Adrenal gland (tissue), 12 donors: ENCODE data around the gene PEX3. TPM values are rescaled to one million over a fixed set of nuclear protein-coding genes. Genes with fewer than 3 reads are reported as not detected.

Experiments
- DNase-seq, 7 donors: peaks; one replicate each; pipeline ENCODE4 v3.0.0-alpha.2; 2019 to 2020
- H3K27ac ChIP-seq, 5 donors: fragments of 200-600 bp; sonication (generic) in 4 of 5; 1 replicate in 3 of 5; 2 replicates in 2 of 5; pipeline versions ENCODE4 v1.5.1 to v1.8.0; 2016 to 2020; ENCODE audit warnings: mild to moderate bottlenecking in 1 of 5
- H3K27me3 ChIP-seq: fragments of 200-600 bp; 2 replicates; pipeline ENCODE4 v1.8.0; 2021
- H3K36me3 ChIP-seq, 2 donors: fragments of 200-600 bp; replicated peaks in 1 of 2; 1 replicate in 1 of 2; 2 replicates in 1 of 2; pipeline versions ENCODE4 v1.5.1 to v1.8.0; 2018 to 2022
- H3K4me1 ChIP-seq, 2 donors: fragments of 200-600 bp; replicated peaks in 1 of 2; 1 replicate in 1 of 2; 2 replicates in 1 of 2; pipeline versions ENCODE4 v1.5.1 to v1.8.0; 2018 to 2021
- H3K4me3 ChIP-seq, 4 donors: fragments of 200-600 bp; sonication (generic) in 3 of 4; one replicate each; pipeline ENCODE4 v1.5.1; 2016 to 2018
- H3K9me3 ChIP-seq, 3 donors: fragments of 200-600 bp; sonication (generic) in 1 of 3; replicated peaks in 1 of 3; 1 replicate in 2 of 3; 2 replicates in 1 of 3; pipeline versions ENCODE4 v1.5.1 to v1.8.0; 2016 to 2021
- CTCF ChIP-seq, 6 experiments: fragments of 450-650 bp in 4 of 6; fragments of 200-600 bp in 2 of 6; sonication (generic) in 1 of 6; IDR thresholded peaks; 1 replicate in 5 of 6; 2 replicates in 1 of 6; pipeline versions ENCODE4 v1.5.1 to v1.8.0; 2016 to 2021; ENCODE audit warnings: antibody characterized with exemption in 6 of 6, mild to moderate bottlenecking in 2 of 6, moderate library complexity in 1 of 6
- POLR2A ChIP-seq, 2 donors: fragments of 450-650 bp; IDR thresholded peaks; one replicate each; pipeline ENCODE4 v1.6.1; 2017; ENCODE audit warnings: antibody characterized with exemption in 2 of 2, mild to moderate bottlenecking in 2 of 2, moderate library complexity in 1 of 2
- WGBS, 4 donors: extraction: QIAGEN DNeasy Blood & Tissue Kit in 2 of 4; methylation state at CpG; one replicate each; pipeline versions ENCODE4 v1.1.5 to v1.1.7; 2013 to 2017; 5-methylcytosine and 5-hydroxymethylcytosine counted together
- intact Hi-C, 2 donors: fragments of 100-400 bp; cut with DNase I; formaldehyde crosslinking; loops; one replicate each; pipeline versions ENCODE4 v1.14.1 to v1.15.0; 2022 to 2023
- polyA plus RNA-seq, 3 donors: library from polyadenylated mRNA; stranded (reverse); fragments of 200-250 nt in 2 of 3; fragments of 350-450 nt in 1 of 3; fragmentation: Illumina TruSeq in 1 of 3; extraction: RNeasy Lipid Tissue Mini Kit (QIAGEN cat#74804) in 1 of 3; gene quantifications; one replicate each; pipeline ENCODE4 v1.2.3, GENCODE V29; 2013 to 2014
- total RNA-seq, 9 donors: library from RNA; depleted of rRNA in 4 of 9; stranded (reverse); fragments of >200 nt in 4 of 9; fragments of 120-200 nt in 1 of 9; fragmentation: NEBNext Ultra II Directional in 1 of 9; extraction: Animal tissue kit (Norgen Biotek cat#: 25700) in 1 of 9; gene quantifications; one replicate each; pipeline versions ENCODE4 v1.1.0 to v1.2.4, GENCODE V29; 2013 to 2023
- donor health status: healthy with polysubstance abuse.
- donor health status: Bipolar disorder and iron deficiency.
- donor health status: DM: yes; HTN: yes; CAD: no.
- donor health status: DM: no; HTN: no; CAD: no.
- donor health status: DM: no; HTN: no; CAD: no.
- donor health status: DM: yes; HTN: yes; CAD: no.

PEX3 gene
- total and polyA plus RNA-seq, 12 donors = 16.3 to 165 (median 54.2) TPM

GRCh38 chr6:143402721-143403336 lies 47.8 kb upstream of the PEX3 start:
- no peak for DNase-seq
- Histone ChIP-seq H3K27ac (no peak overlapping the region), H3K4me3 (no peak overlapping the region), H3K27me3 (no peaks in the 10 kb centered on the region), H3K9me3 (no peaks in the 10 kb centered on the region), H3K4me1 (no peaks in the 10 kb centered on the region), H3K36me3 (no peaks in the 10 kb centered on the region)
- intact Hi-C loops = no loop called here
- 74 to 88% (median 84%) methylated on average over 7 of the region's 7 CpGs for WGBS, 4 donors
- TF ChIP-seq POLR2A (IDR thresholded peaks at IDR 0.05) (no peak), CTCF (IDR thresholded peaks at IDR 0.05) (no peak)

GRCh38 chr6:143405373-143406154 lies 45.0 kb upstream of the PEX3 start:
- Histone ChIP-seq H3K27me3 (no peaks in the 10 kb centered on the region), H3K36me3 (no peaks in the 10 kb centered on the region), H3K4me3 (no peak overlapping the region), H3K9me3 (no peaks in the 10 kb centered on the region), H3K27ac (no peak overlapping the region), H3K4me1 (no peaks in the 10 kb centered on the region)
- WGBS, 4 donors = 59 to 70% (median 66%) methylated on average over 9 of the region's 9 CpGs
- no peak for TF ChIP-seq POLR2A (IDR thresholded peaks at IDR 0.05)
- TF ChIP-seq CTCF (IDR thresholded peaks at IDR 0.05) = no peak
- no peak for DNase-seq
- intact Hi-C loops = no loop called here

GRCh38 chr6:143406673-143407072 lies 43.9 kb upstream of the PEX3 start:
- intact Hi-C loops = no loop called here
- no peak overlapping the region for H3K4me3 ChIP-seq
- H3K4me1 ChIP-seq = no peaks in the 10 kb centered on the region
- H3K9me3 ChIP-seq = no peaks in the 10 kb centered on the region
- H3K36me3 ChIP-seq = no peaks in the 10 kb centered on the region
- 86 to 92% (median 90%) methylated on average over 3 of the region's 3 CpGs for WGBS, 4 donors
- H3K27me3 ChIP-seq = no peaks in the 10 kb centered on the region
- TF ChIP-seq CTCF (IDR thresholded peaks at IDR 0.05) = no peak
- TF ChIP-seq POLR2A (IDR thresholded peaks at IDR 0.05) = no peak
- no peak for DNase-seq
- H3K27ac ChIP-seq = no peak overlapping the region

GRCh38 chr6:143408151-143408786 lies 42.3 kb upstream of the PEX3 start:
- Histone ChIP-seq H3K36me3 (no peaks in the 10 kb centered on the region), H3K27me3 (no peaks in the 10 kb centered on the region), H3K4me1 (no peaks in the 10 kb centered on the region), H3K4me3 (no peak overlapping the region), H3K9me3 (no peaks in the 10 kb centered on the region), H3K27ac (no peak overlapping the region)
- no peak for DNase-seq
- TF ChIP-seq CTCF (IDR thresholded peaks at IDR 0.05) (no peak), POLR2A (IDR thresholded peaks at IDR 0.05) (no peak)
- intact Hi-C loops = no loop called here
